ENCODE measurements around the gene TFB1M.

GRCh38 chr6:155274106-155274505, 40.2 kb downstream of the TFB1M start:
- TF ChIP-seq CTCF (conservative IDR thresholded peaks at IDR 0.05 in 1 of 2, IDR thresholded peaks at IDR 0.05 in 1 of 2; ENCODE audit: extremely low read depth in 1 of 2, insufficient read depth in 1 of 2, low read depth in 1 of 2, low read length in 2 of 2) = no peak
- TF ChIP-seq EZH2 (IDR thresholded peaks at IDR 0.05; ENCODE audit: borderline replicate concordance, low read length) = no peak
